ENCODE data around the gene TWIST2. TPM values are rescaled to one million over a fixed set of nuclear protein-coding genes. Genes with fewer than 3 reads are reported as not detected.

TWIST2 gene
- total RNA-seq, 1 experiment from 2014 or later: 21.0 TPM

DNA sequence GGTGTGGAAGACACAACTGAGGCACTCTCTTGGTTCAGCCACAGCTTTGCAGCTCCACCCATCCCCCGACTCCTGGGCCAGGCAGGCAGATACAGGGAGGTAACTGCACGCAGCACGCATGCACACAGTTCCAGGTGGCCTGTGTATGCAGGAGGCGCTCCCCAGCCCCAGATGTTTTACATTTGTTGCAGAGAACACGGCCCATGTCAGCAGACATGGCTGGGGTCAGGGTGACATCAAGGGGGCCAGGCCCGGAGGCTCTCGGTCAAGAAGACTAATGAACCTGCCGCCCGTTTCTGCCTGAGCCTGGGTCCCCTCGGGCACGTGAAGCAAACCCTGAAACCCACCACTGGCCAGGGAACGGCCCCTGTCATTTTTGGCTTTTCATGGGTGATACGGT is 57.3 kb downstream of the TWIST2 start:
- DNase-seq (ENCODE audit: low read depth): no peak

DNA sequence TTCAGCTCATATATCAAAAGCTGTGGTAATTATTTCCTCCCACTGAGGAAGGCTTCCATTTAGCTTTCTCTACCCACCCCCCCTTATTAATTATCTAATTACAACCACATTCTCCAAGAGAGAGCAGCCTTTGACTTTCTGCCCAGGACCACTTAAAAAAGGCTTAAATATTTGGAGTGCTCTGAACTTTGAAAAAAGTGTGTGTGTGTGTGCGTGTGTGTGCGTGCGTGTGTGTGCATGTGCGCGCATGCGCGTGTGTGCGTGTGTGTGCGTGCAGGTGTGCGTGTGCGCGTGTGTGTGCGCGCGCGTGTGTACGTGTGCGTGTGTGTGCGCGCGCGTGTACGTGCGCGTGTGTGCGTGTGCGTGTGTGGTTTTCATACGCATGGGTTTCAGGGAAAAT is 57.8 kb downstream of the TWIST2 start:
- no peak for DNase-seq (ENCODE audit: low read depth)

DNA sequence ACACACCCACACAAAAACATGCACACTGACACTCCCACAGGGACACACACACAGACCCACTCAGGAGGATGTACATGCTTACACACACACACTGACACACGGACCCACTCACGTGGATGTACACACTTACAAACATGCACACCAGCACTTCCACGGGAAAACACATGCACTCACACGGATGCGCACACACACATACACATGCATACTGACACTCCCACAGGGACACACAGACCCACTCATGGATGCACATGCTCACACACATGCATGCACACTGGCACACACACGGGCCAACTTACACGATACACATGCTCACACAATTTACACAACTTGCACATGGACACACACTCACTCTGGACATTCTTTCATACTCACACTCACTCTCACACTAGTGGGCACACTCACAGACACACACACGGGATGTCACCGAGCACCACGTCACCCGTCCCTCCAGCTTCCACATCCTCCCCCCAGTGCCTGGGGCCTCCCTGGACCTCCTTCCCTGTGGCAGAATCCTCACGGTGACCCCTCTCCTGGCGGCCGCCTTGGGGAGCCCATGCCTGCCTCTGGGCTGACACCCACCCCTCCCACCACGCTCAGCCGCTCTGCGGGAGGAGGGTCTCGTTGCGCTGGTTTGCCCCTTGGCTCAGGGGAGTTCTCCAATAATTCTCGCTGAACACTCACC is 58.5 kb downstream of the TWIST2 start:
- DNase-seq (ENCODE audit: low read depth): no peak

DNA sequence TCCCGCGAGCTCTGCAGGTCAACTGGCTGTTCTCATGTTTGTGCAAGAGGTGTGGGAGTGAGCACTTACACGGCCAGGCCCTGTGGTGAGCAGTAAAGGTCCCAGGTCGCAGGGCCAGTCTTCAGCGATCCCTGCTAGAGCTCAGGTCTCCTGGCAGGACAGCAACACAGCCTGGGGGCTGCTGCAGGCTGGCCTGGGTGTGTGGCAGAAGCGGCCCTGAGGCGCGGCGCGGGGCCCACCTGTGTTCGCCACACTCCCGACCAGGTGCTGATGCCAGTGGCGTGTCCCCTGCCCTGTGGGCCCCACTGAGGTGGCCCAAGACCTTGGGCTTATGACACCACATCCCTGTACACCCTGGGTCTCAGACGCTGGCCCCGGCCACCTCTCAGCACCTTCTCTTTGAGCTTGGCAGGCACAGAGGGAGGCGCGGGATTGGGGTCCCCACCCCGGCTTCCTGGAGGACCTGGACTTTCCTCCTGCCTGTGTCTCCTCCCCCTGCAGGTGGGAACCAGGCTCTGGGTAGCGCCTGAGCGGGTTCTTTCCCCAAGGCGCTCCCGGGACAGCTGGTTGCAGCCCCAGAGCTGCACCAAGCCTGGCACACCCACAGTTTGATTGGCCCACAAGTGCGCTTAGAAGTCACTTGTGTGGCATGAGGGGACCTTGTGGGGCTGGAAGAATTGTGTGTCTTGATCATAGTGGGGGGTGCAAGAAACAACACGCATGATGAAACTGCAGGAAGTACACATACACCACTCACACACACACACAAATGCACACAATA is 59.2 kb downstream of the TWIST2 start:
- DNase-seq (ENCODE audit: low read depth): no peak

DNA sequence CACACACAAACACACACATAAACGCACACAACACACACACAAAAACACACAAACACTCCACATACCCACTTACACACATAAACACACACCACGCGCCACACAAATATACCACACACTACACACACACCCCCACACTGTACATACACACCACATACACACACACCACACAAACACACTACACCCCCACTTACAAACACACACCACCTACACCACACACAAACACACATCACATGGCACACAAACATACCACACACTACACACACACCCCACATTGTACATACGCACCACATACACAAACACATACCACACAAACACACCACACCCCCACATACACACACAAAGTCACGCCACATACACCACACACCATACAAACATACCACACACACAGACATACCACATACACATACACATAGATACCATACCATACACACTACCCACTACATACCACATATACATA is 59.9 kb downstream of the TWIST2 start:
- no peak for DNase-seq (ENCODE audit: low read depth)

DNA sequence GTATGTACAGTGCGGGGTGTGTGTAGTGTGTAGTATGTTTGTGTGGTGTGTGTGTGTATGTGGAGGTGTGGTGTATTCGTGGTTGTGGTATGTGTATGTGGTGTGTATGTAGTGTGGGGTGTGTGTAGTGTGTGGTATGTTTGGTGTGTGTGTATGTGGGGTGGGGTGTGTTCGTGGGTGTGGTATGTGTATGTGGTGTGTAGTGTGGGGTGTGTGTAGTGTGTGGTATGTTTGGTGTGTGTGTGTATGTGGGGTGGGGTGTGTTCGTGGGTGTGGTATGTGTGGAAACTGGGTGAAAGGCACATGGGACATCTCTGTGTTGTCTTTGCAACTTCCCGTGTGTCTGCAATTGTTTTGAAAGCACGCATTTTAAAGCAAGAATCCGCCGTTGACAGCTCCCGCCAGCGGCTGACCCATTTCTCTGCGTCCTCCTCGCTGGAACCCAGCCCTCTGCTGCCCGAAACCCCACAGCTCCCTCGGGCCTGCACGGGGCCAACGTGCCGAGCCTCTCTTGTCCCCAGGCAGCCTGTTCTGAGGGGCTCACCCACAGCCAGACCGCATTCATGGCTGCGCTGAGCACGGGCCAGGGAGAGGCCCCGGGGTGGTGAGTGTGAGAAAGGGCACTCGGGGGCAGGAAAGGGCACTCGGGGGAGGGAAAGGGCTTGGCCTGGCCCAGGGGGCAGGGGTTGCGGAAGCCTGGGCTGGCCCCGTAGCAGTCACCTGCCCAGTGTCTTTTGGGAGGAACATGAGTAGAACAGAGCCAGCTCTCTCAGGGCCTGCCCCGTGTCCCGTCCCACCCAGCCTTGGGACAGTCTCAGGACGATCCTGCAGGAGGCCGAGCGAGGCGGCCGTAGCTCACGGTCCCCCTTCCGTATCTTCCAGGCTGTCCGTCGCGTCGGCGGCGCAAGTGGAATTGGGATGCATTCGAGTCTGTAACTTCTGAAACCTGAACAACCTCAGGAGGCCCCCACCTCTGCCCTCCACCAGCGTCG is 61.4 kb downstream of the TWIST2 start:
- no peak for DNase-seq (ENCODE audit: low read depth)

DNA sequence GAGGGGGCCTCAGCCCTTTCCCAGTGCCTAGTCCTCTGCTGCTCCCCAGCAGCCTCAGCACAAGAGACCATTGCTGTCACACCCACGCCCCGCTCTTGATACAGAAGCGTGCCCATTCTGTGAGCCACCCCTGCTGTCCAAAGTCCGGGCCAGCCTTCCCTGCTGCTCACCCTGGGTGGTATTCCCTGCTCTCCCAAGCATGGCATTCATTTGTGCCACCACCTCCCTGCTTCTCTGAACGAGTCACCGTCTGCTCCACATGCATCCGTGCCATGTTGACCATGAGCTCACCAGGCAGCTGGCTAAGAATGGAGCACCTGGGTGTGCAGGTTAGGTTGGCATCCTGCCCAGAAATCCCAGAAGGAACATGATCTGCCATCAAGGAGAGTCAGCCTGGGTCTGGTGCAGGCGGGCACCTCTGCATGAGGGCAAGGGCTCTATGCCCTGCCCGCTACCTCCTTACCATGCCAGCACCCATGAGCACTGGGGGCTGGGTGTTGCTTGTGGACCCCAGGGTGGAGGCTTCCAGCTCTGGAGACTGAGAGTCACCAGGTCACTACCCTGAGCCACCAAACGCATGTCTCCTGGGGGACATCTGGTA is 63.0 kb downstream of the TWIST2 start:
- peak; percentile 19 for DNase-seq (ENCODE audit: low read depth)

DNA sequence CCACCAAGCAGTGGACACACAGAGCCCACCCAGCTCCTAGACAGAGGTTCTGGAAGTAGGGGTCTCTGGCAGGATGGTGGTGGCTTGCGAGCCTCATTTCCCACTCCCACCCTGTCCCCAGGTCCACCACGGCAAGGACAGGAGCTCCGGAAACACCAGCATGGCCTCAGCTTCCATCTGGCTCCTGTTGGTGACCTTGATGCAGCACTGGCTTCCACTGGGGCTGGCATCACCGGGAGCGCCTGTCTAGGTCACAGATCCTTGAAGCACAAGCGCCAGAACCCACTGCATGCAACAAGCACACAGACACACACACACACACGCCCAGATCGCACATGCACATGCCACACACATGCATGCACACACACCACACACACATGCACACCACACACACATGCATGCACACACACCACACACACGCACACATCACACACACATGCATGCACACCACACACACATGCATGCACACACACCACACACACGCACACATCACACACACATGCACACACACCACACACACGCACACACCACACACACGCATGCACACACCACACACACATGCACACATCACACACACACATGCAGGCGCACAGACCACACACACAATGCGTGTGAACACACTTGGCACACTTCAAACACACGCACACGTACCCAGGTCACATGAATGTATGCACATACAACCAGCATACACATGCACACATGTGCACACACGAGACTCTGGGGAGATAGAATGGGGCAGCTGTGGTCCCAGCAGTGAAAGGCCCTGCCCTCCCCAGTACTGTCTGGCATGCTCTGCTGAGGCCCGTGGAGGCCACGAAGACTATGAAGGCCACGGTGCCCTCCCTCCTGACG is 63.7 kb downstream of the TWIST2 start:
- no peak for DNase-seq (ENCODE audit: low read depth)

DNA sequence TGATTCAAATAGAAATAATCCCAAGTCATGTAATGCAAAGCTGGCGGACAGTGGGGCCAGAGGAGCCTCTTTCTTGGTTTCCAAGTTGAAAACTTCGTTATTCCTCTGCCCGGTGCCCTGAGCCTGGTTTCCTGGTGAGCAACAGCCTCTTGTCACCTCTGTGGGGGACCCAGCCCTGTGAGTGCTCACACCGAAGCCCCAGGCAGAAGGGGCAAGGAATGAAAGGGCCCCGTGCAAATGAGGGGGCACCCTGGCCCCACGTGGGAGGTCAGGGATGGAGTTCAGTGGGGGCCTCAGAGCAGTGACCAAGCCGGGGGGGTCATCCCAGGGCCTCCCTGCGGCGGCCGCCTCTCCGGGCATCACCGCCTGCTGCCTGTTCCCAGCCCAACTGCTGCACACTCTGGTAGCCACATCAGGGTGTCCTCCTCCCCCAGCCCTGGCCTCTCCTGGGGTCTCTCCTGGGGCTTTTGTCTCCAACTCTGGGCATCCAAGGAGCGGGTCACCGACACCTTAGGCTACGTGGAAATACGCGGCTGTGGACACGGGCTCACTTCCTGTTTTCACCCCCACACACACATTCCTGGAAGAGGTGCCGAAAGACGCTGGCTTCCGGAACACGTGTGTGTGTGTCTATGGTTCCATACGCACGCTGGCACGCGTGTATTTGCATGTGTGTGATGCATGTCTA is 64.5 kb downstream of the TWIST2 start:
- no peak for DNase-seq (ENCODE audit: low read depth)

DNA sequence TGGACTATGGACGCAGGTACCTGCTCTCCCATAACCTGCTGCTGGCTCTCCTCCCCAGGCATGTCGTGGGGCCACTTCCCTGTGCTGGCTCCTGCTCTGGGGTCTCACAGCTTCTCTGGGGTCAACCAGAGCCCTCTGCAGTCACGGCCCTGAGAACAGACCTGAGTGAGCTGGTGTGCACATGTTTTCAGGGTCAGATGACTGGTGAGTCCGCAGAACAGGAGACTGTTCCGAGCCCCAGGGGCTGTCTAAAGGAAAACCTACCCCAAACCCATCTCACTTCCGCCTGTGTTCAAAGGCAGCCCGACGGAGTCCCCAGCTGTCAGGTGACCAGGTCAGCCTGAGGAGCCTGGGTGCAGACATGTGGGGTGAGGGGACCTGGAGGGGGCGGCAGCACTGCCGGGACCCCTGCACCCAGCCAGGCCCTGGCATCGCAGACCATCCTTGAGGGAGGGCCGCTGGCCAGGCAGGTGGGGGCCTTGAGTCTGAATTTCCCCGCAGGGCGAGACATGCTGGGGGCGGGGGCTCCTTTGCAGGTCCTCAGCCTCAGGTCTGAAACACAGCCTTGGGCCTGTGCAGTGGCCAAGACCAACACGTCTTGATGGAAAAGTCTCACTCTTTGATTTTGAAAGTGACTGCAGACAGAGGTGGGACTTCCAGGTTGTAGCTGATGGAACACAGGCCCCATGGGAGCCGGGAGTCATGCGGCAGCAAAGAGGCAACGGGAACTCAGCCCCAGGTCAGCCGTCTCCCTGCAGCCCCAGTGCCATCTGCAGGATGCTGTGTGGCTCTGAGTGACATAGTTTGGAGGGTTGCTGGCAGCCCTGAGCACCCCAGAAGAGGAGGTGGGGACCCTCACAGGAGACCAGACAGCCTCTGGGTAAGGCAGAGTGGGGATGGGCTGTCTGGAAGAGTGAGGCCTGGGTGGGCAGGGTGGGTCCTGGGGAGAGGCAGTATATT is 65.3 kb downstream of the TWIST2 start:
- no peak for DNase-seq (ENCODE audit: low read depth)

DNA sequence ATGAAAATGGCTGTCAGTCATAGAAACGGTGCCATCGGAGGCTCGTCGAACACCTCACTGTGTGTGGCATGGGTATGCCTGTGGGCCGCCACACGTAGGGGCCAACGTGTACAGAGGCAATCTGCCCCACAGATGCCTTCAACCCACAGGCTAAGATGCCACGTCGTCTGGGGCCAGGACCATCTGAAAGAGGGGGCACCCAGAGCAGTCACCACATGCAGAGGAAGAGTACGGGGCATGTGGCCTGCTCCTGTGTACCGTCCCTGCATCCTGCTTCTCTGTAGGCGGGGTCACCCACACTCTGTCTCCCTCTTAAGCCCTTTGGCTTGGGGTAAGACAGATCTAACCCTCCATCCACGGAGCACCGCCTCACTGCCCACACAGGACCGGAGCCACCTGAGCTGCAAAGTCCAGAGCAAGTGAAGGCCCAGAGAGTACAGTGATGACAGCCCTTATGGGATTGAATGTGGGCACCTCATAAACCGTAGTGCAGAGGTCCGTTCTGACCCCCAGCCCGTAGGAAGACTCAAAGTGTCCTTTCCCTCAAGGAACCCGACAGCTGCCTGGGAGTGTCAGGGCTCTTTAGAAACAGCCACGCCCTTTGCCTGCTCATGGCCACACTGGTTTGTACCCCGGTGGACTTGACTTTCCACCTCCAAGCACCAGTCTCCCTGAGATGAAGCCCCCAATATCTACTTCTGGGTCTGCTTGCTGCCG is 66.2 kb downstream of the TWIST2 start:
- no peak for DNase-seq (ENCODE audit: low read depth)

DNA sequence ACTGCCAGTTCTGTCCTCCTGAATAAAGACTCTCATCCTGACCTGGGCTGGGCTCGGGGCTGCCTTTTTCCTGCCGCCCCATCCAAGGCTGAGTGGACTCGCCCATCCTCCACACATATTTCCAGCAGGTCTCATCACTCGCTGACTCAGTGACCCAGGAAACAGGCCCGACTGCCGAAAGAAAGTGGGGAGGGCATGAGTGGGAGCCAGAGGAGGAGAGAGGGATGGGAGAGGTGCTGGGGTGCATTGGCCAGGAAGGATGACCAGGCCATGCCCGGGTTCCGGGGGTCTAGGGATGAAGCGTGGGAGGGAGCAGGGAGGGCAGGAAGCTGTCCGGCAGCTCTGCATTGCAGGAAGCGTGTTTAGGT is 66.7 kb downstream of the TWIST2 start:
- peak; percentile 65 for DNase-seq (ENCODE audit: low read depth)

DNA sequence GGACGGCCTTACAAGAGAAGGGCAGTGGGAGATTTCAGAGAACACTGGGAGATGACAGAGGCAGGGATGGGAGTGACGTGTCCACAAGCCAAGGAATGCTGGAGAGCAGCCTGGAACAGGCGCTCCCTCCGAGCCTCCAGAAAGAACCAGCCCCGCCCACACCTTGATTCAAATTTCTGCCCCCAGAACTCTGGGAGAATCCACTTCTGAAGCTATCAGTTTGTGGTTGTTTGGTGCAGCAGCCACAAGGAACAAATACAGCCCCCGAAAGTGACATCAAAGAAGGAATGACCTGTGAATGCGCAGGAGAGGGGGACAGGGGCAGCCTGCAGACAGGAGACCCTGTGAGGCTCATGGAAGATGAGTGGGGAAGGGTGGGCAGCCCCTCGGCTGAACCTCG is 67.3 kb downstream of the TWIST2 start:
- no peak for DNase-seq (ENCODE audit: low read depth)

DNA sequence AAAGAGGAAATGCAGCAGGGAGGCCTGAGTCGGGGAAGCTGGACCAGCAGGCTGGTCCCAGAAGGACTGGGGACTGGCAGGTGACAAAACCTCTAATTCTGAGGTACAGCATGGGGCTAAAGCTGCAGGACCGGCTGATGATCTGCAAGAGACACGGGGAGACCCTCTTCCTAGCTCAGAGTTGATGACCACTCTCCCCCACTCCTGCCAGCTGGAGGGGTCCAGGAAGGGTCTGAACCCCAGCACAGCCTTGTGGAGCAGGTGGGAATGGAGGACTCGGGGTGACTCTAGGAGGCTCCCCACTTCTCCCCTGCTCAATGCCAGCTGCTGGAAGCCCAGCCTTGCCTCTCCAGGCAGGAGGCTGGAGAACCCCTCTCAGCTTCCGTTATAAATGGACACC is 67.7 kb downstream of the TWIST2 start:
- DNase-seq (ENCODE audit: low read depth): no peak

DNA sequence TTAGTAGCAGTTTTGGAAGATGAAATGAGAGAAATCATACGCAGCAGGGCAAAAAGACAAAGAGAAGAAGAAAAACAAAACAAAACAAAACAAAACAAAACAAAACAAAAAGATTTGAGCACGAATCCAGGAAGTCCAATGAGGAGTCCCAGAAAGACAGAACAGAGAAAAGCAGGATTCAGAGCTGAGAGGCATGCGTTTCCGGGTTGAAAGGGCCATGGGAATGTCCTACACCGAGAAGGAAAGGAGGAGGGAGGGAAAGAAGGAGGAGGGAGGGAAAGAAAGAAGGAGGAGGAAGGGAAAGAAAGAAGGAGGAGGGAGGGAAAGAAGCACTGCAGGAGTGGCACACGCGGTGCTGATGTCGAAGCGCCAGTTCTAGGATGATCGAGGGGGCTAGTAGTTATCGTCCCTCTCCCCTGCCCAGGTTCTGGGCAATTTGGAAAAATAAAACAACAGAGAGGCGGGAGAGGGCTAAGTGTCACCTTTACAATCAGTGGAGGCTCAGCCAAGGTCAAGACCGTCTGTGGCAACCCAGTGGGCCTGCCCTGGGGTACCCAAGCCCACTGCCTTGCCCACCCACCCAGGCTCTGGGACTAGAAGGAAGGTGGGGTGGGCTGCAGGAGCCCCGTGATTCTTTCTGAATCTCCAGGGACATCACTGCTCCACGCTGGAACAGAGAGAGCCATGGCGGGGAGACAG is 68.4 kb downstream of the TWIST2 start:
- no peak for DNase-seq (ENCODE audit: low read depth)

DNA sequence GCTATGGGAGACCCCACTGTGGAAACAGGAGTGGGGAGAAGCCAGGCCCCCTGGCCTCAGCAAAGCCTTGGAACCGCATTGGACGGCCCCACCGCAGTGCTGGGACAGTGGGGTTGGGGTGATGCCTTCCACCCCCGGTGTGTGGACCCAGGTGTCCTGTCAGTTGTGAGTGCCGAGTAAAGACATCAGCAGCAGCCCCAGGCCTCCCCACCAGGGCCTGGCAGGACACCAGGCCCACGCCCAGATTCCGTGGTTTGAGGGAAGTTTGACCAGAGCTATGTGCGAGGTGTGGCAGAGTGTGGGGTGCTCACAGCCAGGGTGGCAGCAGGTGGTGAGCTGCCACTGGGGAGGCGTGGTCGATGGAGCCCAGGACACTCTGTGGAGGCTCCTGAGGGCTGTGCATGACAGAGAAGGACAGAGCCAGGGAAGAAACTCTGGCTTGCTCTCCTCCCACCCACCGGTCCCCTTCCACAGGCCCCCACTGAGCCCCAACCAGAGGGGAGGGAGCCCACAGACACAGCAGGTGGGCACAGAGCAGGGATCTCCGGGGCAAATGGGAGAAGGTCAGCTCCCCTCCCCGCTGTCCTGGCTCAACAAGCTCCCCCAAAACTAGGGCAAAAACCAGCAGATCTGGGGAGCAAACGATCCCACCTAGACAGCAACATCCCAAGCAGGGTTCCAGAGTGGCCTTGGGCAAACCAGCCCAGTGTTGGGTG is 69.1 kb downstream of the TWIST2 start:
- DNase-seq (ENCODE audit: low read depth): peak; percentile 33

DNA sequence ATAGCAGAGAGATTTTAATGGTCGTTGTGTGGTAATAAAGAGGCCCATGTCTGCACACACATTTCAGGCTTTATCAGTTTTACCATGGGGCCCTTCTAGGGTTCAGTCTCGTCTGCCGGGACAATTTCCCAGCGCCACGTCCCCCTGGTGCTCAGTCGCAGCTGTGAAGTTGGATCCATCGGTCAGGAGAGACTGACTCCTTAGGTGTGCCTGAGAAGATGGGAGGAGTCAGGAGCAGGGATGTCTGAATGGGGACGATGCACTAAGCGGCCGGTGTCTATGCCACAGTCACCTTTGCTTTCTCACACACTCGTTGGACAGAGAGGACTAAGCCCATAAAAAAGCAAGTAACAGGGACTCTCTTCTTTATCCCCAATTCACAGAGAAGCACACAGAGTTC is 71.4 kb downstream of the TWIST2 start:
- DNase-seq (ENCODE audit: low read depth): no peak

All from M059J (cell line).